ENCODE results near the gene IRX4. TPM values are rescaled to one million over a fixed set of nuclear protein-coding genes. Genes with fewer than 3 reads are reported as not detected.

Gene IRX4
- total and polyA plus RNA-seq, 9 of the 15 experiments (the other 6 are each of a cell fraction or from before 2014, with no cell fraction given), result not detected

- in situ Hi-C loops (cut with MboI) (no loop called here), intact Hi-C loops (cut with micrococcal nuclease) (no loop called here)
- peaks cover 0 to 21% of the 10 kb centered on the region in 2 experiments; a peak in 2 of 5 replicates for H3K4me1 ChIP-seq (replicated peaks in 1 of 2; ENCODE audit: control insufficient read depth in 2 of 2, insufficient read depth in 2 of 2, low read length in 2 of 2)
- TF ChIP-seq FOXP4 (CRISPR knock-in tag; IDR thresholded peaks at IDR 0.05; ENCODE audit: borderline replicate concordance) (no peak), DACH1 (IDR thresholded peaks at IDR 0.05; ENCODE audit: partially characterized antibody) (no peak), ZNF311 (CRISPR knock-in tag; IDR thresholded peaks at IDR 0.05) (no peak), POU5F1 (IDR thresholded peaks at IDR 0.05; ENCODE audit: borderline replicate concordance, low read depth, low read length, partially characterized antibody) (no peak), E2F3 (CRISPR knock-in tag; IDR thresholded peaks at IDR 0.05) (no peak), YY1 (IDR thresholded peaks at IDR 0.05; ENCODE audit: borderline replicate concordance in 1 of 3, control insufficient read depth in 1 of 3, extremely low read depth in 1 of 3, insufficient read depth in 3 of 3, insufficient read length in 1 of 3, insufficient replicate concordance in 2 of 3, low read depth in 1 of 3, low read length in 2 of 3) (no peak), ZNF347 (CRISPR knock-in tag; IDR thresholded peaks at IDR 0.05; ENCODE audit: low read depth) (no peak)
- H3K27ac ChIP-seq (ENCODE audit: extremely low read depth, low read depth, low read length), result no peak overlapping the region
- H3K4me3 ChIP-seq, result no peak overlapping the region
- H3K9ac ChIP-seq (ENCODE audit: insufficient read depth in 1 of 2, low read depth in 2 of 2, low read length in 2 of 2), result no peak overlapping the region
- H3K9me3 ChIP-seq (replicated peaks; ENCODE audit: control insufficient read depth, insufficient read depth, low read depth, low read length), result no peaks in the 10 kb centered on the region
- H4K20me1 ChIP-seq (replicated peaks; ENCODE audit: control insufficient read depth, insufficient read depth, low read length), result no peaks in the 10 kb centered on the region
- no peak for ATAC-seq
- no peak overlapping the region for H3K4me2 ChIP-seq (ENCODE audit: insufficient read depth, low read length)
- no peaks in the 10 kb centered on the region for H3K79me2 ChIP-seq (ENCODE audit: control insufficient read depth, insufficient read depth, low read length)
- 49% methylated on average over 33 of the region's 79 CpGs for WGBS (ENCODE audit: insufficient coverage, low coverage, missing lambda C conversion rate)
- CTCF ChIA-PET (ENCODE audit: low intra/inter-chr PET ratio), result no interaction called here
- no peak for DNase-seq (ENCODE audit: extremely low read depth in 1 of 4, low spot score in 3 of 4)
- no TSS peak for BruUV-seq (replicated peaks)
- POLR2A ChIA-PET, result interaction anchor here (0.7 kb wide), 1 partner anchor 24 kb away, joined by 3 read pairs; no protein-coding TSS in a partner anchor
- no peaks in the 10 kb centered on the region for H3K9me1 ChIP-seq (ENCODE audit: control insufficient read depth, insufficient read depth, low read length)
- no peaks in the 10 kb centered on the region for H3K36me3 ChIP-seq (ENCODE audit: control insufficient read depth, insufficient read depth, low read length)
- no peak for FAIRE-seq
- H3K27me3 ChIP-seq (ENCODE audit: control insufficient read depth in 2 of 2, insufficient read depth in 2 of 2, low read length in 2 of 2), result peaks cover 32 to 38% of the 10 kb centered on the region in 2 experiments; a peak in 3 of 5 replicates
- no peak overlapping the region for H2AFZ ChIP-seq (ENCODE audit: low read depth, low read length)
These were observed 4.5 kb downstream of the IRX4 start for GRCh38 chr5:1878050-1878849.

Data from K562 (cell line).